GM04504 (cell line): ENCODE measurements around the gene MLPH.
"Not testable (repeated sequence)": the region's sequence is repeated elsewhere in the genome, so short reads cannot be mapped to it uniquely, and the experiment has no call there.

Experiments
- DNase-seq: peaks from one replicate; pipeline ENCODE4 v3.0.0-alpha.2; 2012; ENCODE audit warnings: low read depth

The MLPH gene

GRCh38 chr2:237585590-237586221, 98.7 kb downstream of the MLPH start:
- no peak for DNase-seq

DNA sequence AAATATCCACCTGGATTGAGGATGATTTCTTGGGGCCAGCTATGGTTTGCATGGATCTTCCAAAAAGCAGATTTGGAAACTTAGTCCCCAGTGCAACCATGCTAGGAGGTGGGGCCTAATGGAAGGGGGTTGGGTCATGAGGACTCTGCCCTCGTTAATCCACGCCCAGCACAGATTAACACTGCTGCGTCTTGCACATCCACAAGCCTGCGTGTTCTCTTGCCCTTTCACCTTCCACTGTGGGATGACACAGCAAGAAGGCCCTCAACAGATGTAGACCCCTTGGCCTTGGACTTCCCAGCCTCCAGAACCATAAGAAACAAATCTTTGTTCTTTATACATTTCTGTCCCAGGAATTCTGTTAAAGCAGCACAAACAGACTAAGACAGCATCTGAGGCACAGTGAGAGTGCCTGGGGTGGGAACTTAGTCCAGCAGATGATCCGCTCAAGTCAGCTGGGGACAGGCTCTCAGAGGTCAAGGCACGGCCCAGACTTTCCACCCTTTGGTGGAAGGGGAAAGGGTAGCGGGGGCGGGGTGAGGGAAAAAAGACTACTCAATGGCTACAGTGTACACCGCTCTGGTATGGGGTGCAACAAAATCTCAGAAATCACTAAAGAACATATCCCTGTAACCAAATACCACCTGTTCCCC, 101.1 kb downstream of the MLPH start:
- DNase-seq, result no peak

- DNase-seq, result no peak
Measured at GRCh38 chr2:237590272-237591140, 103.5 kb downstream of the MLPH start, which contains the start of gene RAB17. Gene RAB17 (minus strand): TSS chr2:237590734. CDS start chr2:237586154, 4,580 bp downstream.

DNA sequence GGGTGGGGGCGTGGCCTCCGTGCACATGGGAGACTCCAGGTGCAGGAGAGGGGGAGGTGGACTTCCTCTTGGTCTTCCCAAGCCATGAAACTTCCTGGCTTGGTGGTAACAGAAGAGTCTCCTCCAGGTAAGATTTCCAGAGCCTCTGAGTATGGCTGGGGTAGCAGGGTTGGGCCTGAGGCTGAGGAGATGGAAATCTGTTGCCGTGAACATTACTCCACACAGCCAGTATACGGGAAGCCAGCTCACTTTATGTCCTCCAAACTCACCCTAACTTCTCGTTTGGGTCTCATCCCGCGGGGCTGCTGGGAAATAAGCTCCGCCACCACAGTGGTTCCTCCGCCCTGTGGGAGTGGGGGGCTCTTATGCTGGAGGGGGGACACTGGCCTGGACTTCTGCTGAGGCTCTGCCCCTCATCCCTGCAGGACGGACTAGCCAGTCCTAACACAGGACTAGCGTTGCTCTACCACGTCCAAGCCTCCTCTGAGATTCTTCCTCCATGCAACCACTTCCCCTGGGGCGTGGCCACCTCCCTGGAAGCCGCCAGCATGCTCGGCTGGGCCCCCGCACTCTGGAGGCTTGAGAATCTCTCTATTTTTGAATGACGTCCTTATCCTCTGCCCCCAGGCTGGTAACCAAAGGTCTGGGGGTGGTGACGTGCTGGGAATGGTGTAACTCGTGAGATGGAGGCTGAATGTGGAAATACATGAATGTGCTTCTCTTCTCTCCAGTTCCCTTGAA, 104.3 kb downstream of the MLPH start:
- DNase-seq, result no peak

GRCh38 chr2:237592425-237592980, 105.5 kb downstream of the MLPH start:
- DNase-seq, result no peak

DNA sequence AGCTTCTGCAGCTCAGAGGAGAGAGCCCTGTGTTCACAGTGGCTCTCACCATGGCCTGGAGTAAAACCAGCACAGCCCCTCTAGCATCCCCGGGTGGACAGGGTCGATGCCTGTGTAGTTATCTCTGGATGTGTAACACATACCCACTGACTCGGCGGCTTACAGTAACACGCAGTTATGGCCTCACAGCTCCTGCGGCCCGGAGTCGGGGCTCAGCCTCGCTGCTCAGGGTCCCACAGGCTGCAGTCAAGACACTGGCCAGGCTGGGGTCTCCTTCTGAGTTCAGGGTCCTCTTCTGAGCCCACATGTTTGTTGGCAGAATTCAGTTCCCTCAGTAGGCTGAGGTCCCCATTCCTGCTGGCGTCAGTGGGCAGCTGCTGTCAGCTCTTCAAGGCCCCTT, 106.0 kb downstream of the MLPH start:
- DNase-seq, result no peak

DNA sequence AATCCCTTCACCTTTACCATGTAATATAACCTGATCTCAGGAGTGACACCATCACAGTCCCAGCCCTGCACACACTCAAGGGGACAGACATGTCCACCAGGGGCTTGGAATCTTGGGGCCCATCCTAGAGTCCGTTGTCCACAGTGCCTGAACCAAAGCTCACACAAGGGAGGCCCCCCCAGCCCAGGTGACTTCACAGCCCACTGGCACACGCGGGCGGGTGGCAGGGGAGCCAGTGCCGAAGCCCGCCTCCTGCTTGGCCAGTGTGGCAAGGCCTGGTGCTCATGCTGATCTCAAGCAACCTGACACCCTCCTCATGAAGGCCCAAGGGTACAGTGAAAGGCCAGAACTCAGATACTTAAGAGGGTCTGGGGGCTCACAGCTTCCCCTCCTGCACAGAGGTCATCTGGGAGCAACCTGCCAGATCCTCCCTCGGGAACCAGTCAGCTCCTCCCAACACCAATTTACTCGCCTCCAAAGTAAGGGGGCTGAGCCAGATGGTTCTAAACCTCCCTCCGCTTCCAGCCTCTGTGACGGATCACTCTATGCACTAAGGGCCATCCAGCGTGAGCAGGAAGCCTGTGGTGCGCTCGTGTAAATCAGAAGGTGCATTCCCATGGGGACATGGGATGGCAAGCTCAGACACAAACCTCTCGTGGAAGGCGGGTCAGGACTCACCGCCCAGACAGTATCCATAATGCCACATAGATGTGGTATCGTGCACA, 106.7 kb downstream of the MLPH start:
- no peak for DNase-seq

GRCh38 chr2:237594514-237594871, 107.4 kb downstream of the MLPH start:
- DNase-seq, result no peak

- not testable (repeated sequence) for DNase-seq
Measured at GRCh38 chr2:237595829-237596519, 108.9 kb downstream of the MLPH start.

GRCh38 chr2:237596520-237597195, 109.6 kb downstream of the MLPH start:
- DNase-seq, result no peak

DNA sequence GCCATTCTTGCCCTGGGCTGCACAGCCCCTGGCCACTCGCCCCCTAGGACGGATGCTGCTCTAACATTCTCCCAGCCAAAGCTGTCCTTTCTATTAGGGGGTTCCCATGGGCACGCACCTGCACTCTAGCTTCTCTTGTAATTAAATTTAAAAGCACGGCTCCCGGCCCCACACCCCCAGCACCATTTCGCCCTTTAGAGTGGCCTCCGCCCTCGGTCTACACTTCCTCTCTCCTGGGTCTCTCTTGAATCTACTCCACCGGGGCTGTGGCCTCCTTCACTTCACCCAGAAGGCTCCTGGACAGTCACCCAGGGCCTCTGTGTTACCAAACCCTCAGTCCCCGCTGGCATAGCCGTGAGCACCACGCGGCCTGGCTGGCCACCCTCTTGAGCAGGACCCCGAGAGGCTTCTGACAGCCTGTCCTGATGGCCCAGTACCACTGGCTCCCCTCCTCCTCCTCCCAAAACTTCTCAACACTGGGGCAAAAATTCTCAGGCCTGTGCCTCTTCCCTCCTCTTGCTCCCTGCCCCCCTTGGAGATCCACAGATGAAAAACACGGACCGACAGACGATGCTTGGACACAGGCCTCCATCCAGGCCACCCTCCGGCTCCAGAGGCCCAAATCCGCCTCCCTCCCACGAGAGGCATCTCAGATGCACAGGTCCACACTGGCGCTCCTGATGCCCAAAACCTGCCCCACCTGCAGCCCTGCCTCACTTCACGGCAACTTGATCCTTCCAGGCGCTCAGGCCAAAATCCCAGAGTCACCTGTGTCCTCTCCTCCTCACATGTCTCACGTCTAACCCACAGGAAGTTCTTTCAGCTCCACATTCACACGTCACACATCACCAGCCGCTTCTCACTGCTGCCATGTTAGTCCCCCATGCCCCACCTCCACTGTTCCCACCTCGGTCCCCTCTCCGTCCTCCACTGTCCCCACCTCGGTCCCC, 110.4 kb downstream of the MLPH start:
- DNase-seq, result no peak

GRCh38 chr2:237598468-237599208, 111.6 kb downstream of the MLPH start:
- DNase-seq, result no peak

- DNase-seq, result no peak
Measured at GRCh38 chr2:237599465-237600110, 112.5 kb downstream of the MLPH start.

DNA sequence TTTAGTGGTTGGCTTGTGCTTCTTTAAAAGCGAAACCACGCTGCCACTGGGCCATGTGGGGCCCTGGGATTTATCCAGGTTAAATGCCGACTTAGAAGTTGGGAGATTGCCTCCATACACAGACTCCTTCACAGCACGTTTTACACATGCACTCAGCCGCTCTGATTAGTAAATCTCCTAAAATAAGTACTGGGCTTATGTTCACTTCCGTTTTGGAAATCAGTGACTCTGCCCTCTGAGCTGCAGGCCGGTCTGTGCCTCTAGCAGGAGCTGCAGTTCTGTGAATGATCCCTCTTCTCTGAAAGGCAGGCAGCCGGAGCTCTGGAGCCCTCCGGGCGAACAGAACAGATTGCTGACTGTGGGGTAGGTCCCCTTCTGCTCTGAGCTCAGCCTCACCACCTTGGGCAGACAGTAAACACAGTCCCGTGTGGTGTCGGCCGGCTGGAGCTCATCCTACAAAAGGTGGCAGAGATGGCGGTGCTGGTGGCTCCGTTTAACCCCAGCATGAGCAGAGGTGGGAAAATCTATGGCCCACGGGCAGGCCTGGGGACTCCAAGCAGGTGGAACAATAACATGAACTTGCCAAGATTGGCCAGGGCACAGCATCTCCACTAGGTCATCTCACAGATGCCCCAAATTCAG, 113.3 kb downstream of the MLPH start:
- peak; percentile 54 for DNase-seq

DNA sequence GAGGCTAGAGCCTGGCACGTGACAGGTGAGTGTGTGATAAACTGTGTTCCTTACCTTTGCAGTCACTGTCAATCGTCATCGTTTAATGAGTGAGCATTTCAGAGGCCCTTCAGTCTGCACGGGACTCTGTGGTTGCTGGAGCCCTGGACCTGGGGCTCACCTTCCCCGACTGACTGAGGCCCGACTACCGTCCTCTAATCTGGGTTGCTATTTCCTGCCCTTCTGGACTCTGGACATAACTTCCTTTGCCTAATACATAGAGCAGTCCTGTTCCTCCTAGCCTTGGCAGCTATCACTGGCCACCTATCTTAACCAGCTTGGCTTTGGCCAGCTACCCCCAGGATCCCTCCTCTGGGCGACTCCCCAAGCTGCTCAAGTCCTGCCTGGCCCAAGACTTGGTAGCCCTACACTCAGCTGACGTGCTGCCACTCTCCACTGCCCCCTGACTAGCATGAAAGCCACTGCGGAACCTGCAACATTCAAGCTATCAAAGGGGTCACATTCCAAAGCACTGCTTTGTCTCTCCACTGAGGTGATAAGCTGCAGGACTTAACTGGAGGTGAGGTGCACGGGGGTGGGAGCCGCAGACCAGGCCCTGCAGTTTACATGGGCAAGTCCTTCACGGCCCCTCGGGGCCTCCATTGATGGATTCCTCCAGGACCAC, 114.5 kb downstream of the MLPH start:
- DNase-seq, result no peak

DNA sequence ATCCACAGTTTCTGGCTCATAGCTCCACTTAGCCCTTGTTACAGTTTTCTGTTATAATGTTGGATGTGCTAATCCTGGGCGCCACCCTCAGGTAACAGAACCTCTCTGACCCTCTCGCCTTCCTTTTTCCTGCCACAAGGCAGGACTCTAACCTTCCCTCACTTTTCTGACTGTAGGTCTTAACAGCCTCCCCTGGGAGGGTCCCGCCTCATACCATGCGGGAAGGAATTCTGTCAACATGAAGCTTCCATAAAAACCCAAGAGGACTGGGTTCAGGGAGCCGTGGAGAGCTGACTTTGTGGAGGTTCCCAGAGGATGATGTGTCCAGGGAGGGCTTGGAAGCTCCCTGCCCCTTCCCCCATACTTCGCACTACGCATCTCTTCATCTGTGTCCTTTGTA, 115.4 kb downstream of the MLPH start:
- no peak for DNase-seq
